HepG2 (cell line): ENCODE data around the gene PGS1. TPM values are rescaled to one million over a fixed set of nuclear protein-coding genes. Genes with fewer than 3 reads are reported as not detected.

Experiments
- ADNP ChIP-seq: sonication (generic); formaldehyde crosslinking; IDR thresholded peaks from 2 replicates; pipeline ENCODE4 v1.4.0; 2020; ENCODE audit warnings: missing genetic modification reagents
- AKAP8 ChIP-seq: sonication (generic); formaldehyde crosslinking; IDR thresholded peaks from 2 replicates; pipeline ENCODE4 v1.5.1; 2020; ENCODE audit warnings: mild to moderate bottlenecking, missing genetic modification reagents
- ATM ChIP-seq: fragments of 450-650 bp; IDR thresholded peaks from 2 replicates; pipeline ENCODE4 v1.7.1; 2017; ENCODE audit warnings: mild to moderate bottlenecking, borderline replicate concordance
- CBFB ChIP-seq: sonication (generic); formaldehyde crosslinking; IDR thresholded peaks from 2 replicates; pipeline ENCODE4 v1.4.0; 2020; ENCODE audit warnings: missing genetic modification reagents
- CBX1 ChIP-seq: IDR thresholded peaks from one replicate; pipeline ENCODE4 v1.6.1; 2016; ENCODE audit warnings: antibody characterized with exemption, low read depth
- CBX5 ChIP-seq: sonication (generic); formaldehyde crosslinking; IDR thresholded peaks from 2 replicates; pipeline ENCODE4 v1.4.0; 2020; ENCODE audit warnings: missing genetic modification reagents, borderline replicate concordance
- CEBPB ChIP-seq: IDR thresholded peaks from 2 replicates; pipeline ENCODE4 v1.6.1; 2011; ENCODE audit warnings: low read depth, low read length, improper control_type of control experiment, borderline replicate concordance
- ISL2 ChIP-seq: sonication (generic); formaldehyde crosslinking; IDR thresholded peaks from 2 replicates; pipeline ENCODE4 v1.5.0; 2020; ENCODE audit warnings: missing genetic modification reagents
- MTA3 ChIP-seq: sonication (generic); formaldehyde crosslinking; IDR thresholded peaks from 2 replicates; pipeline ENCODE4 v1.4.0; 2020; ENCODE audit warnings: missing genetic modification reagents
- RFX3 ChIP-seq: IDR thresholded peaks from 2 replicates; pipeline ENCODE4 v1.6.1; 2016; ENCODE audit warnings: missing biosample characterization, missing genetic modification reagents
- SATB2 ChIP-seq: sonication (generic); formaldehyde crosslinking; IDR thresholded peaks from 2 replicates; pipeline ENCODE4 v1.5.0; 2020; ENCODE audit warnings: missing genetic modification reagents
- SPEN ChIP-seq: sonication (generic); formaldehyde crosslinking; IDR thresholded peaks from 2 replicates; pipeline ENCODE4 v1.5.1; 2020; ENCODE audit warnings: low read depth, mild to moderate bottlenecking, missing genetic modification reagents
- SRF ChIP-seq: IDR thresholded peaks from 2 replicates; pipeline ENCODE4 v1.6.1; 2011; ENCODE audit warnings: mild to moderate bottlenecking, low read depth, low read length, moderate library complexity
- ZNF143 ChIP-seq: sonication (generic); formaldehyde crosslinking; IDR thresholded peaks from 2 replicates; pipeline ENCODE4 v1.4.0; 2020; ENCODE audit warnings: missing genetic modification reagents
- ZNF17 ChIP-seq: sonication (generic); formaldehyde crosslinking; IDR thresholded peaks from 2 replicates; pipeline ENCODE4 v1.5.0; 2020; ENCODE audit warnings: mild to moderate bottlenecking, missing genetic modification reagents
- ZNF205 ChIP-seq: IDR thresholded peaks from 2 replicates; pipeline ENCODE4 v1.6.1; 2018; ENCODE audit warnings: missing biosample characterization, missing genetic modification reagents
- ZNF543 ChIP-seq: sonication (generic); formaldehyde crosslinking; IDR thresholded peaks from 2 replicates; pipeline ENCODE4 v1.4.0; 2020; ENCODE audit warnings: mild to moderate bottlenecking, missing genetic modification reagents
- ZNF564 ChIP-seq: sonication (generic); formaldehyde crosslinking; IDR thresholded peaks from 2 replicates; pipeline ENCODE4 v1.8.1; 2023; ENCODE audit warnings: mild to moderate bottlenecking, missing genetic modification reagents
- ZNF713 ChIP-seq: sonication (generic); formaldehyde crosslinking; IDR thresholded peaks from 2 replicates; pipeline ENCODE4 v1.4.0; 2020; ENCODE audit warnings: mild to moderate bottlenecking, missing genetic modification reagents
- polyA plus RNA-seq, 8 experiments: library from polyadenylated mRNA; depleted of rRNA in 3 of 8; stranded (reverse) in 7 of 8; unstranded in 1 of 8; fragments of >200 nt; fragmentation: Illumina TruSeq in 4 of 8; extraction: Trizol in 4 of 8; gene quantifications; 2 replicates each; pipeline versions ENCODE4 v1.2.1 to v1.2.3, GENCODE V29; 2011 to 2016; ENCODE audit warnings: low read depth in 4 of 8, missing spikeins in 1 of 8, mixed read lengths in 1 of 8; ENCODE audit not compliant: insufficient read depth in 1 of 8
- total RNA-seq, 5 experiments: library from RNA; depleted of rRNA; stranded (reverse); fragments of >200 nt; fragmentation: Illumina TruSeq; extraction: Trizol; gene quantifications; 2 replicates each; pipeline ENCODE4 v1.2.3, GENCODE V29; 2016; ENCODE audit warnings: low read depth in 1 of 5
- TF ChIP-seq, protein P1 (sequence below): sonication (generic); formaldehyde crosslinking; IDR thresholded peaks from 2 replicates; pipeline ENCODE4 v1.4.0; 2020; ENCODE audit warnings: mild to moderate bottlenecking, low read depth, missing genetic modification reagents
- TF ChIP-seq, protein P2 (sequence below): sonication (generic); formaldehyde crosslinking; IDR thresholded peaks from 2 replicates; pipeline ENCODE4 v1.5.1; 2020; ENCODE audit warnings: missing genetic modification reagents, mild to moderate bottlenecking, borderline replicate concordance
- TF ChIP-seq, protein P3 (sequence below): sonication (generic); formaldehyde crosslinking; IDR thresholded peaks from 2 replicates; pipeline ENCODE4 v1.5.1; 2020; ENCODE audit warnings: missing genetic modification reagents, mild to moderate bottlenecking, borderline replicate concordance
- TF ChIP-seq, protein P4 (sequence below): sonication (generic); formaldehyde crosslinking; IDR thresholded peaks from 2 replicates; pipeline ENCODE4 v1.4.0; 2020; ENCODE audit warnings: missing genetic modification reagents
- TF ChIP-seq, protein P5 (sequence below): sonication (generic); formaldehyde crosslinking; IDR thresholded peaks from 2 replicates; pipeline ENCODE4 v1.4.0; 2020; ENCODE audit warnings: missing genetic modification reagents
- TF ChIP-seq, protein P6 (sequence below): sonication (generic); formaldehyde crosslinking; IDR thresholded peaks from 2 replicates; pipeline ENCODE4 v1.4.0; 2020; ENCODE audit warnings: missing genetic modification reagents

Gene PGS1
- total and polyA plus RNA-seq, 2 of the 13 experiments (the other 11 are each of a cell fraction or from before 2014, with no cell fraction given), result 25.9 to 31.5 TPM

DNA sequence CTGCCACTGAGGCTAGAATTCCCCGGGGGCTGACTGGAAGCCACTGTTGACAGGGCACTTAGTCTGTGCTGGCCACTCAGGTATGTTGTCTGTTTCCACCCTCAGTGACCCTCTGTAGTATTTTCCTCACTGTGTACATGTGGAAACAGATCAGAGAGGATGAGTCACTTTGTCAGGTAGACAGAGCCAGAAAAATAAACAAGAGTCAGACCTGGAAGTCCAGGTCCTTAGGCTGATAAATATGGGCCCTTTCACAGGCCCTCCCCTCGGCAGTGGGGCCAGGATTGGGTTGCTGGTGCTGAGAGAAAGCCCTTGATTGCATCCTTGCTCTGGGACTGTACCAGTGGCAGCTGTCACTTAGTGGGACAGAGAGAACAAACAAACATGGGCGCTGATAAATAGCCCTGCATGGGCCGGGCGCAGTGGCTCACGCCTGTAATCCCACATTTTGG lies 21.3 kb downstream of the PGS1 start (continued):
- TF ChIP-seq, protein P1, sequence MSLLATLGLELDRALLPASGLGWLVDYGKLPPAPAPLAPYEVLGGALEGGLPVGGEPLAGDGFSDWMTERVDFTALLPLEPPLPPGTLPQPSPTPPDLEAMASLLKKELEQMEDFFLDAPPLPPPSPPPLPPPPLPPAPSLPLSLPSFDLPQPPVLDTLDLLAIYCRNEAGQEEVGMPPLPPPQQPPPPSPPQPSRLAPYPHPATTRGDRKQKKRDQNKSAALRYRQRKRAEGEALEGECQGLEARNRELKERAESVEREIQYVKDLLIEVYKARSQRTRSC (CRISPR knock-in tag), result no peak
- TF ChIP-seq CBX5, result no peak; the same call in 1 of the 2 replicates
- 0 out of 2 replicates have a peak, but pooled peaks have one; percentile 62 for TF ChIP-seq SPEN
- no peak for TF ChIP-seq SRF
- no peak for TF ChIP-seq SATB2 (CRISPR knock-in tag)
- no peak for TF ChIP-seq CEBPB
- no peak for TF ChIP-seq ZNF713 (CRISPR knock-in tag)
- TF ChIP-seq ZNF543, result no peak
- TF ChIP-seq, protein P2, sequence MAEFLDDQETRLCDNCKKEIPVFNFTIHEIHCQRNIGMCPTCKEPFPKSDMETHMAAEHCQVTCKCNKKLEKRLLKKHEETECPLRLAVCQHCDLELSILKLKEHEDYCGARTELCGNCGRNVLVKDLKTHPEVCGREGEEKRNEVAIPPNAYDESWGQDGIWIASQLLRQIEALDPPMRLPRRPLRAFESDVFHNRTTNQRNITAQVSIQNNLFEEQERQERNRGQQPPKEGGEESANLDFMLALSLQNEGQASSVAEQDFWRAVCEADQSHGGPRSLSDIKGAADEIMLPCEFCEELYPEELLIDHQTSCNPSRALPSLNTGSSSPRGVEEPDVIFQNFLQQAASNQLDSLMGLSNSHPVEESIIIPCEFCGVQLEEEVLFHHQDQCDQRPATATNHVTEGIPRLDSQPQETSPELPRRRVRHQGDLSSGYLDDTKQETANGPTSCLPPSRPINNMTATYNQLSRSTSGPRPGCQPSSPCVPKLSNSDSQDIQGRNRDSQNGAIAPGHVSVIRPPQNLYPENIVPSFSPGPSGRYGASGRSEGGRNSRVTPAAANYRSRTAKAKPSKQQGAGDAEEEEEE (CRISPR knock-in tag), result no peak
- no peak for TF ChIP-seq RFX3 (CRISPR knock-in tag)
- TF ChIP-seq, protein P3, sequence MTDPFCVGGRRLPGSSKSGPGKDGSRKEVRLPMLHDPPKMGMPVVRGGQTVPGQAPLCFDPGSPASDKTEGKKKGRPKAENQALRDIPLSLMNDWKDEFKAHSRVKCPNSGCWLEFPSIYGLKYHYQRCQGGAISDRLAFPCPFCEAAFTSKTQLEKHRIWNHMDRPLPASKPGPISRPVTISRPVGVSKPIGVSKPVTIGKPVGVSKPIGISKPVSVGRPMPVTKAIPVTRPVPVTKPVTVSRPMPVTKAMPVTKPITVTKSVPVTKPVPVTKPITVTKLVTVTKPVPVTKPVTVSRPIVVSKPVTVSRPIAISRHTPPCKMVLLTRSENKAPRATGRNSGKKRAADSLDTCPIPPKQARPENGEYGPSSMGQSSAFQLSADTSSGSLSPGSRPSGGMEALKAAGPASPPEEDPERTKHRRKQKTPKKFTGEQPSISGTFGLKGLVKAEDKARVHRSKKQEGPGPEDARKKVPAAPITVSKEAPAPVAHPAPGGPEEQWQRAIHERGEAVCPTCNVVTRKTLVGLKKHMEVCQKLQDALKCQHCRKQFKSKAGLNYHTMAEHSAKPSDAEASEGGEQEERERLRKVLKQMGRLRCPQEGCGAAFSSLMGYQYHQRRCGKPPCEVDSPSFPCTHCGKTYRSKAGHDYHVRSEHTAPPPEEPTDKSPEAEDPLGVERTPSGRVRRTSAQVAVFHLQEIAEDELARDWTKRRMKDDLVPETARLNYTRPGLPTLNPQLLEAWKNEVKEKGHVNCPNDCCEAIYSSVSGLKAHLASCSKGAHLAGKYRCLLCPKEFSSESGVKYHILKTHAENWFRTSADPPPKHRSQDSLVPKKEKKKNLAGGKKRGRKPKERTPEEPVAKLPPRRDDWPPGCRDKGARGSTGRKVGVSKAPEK (CRISPR knock-in tag), result no peak
- TF ChIP-seq, protein P4, sequence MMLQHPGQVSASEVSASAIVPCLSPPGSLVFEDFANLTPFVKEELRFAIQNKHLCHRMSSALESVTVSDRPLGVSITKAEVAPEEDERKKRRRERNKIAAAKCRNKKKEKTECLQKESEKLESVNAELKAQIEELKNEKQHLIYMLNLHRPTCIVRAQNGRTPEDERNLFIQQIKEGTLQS (CRISPR knock-in tag), result peak; percentile 71
- no peak for TF ChIP-seq ADNP (CRISPR knock-in tag)
- TF ChIP-seq ZNF17, result no peak
- peak; percentile 67 for TF ChIP-seq ISL2 (CRISPR knock-in tag)
- no peak for TF ChIP-seq AKAP8 (CRISPR knock-in tag)
- TF ChIP-seq, protein P5, sequence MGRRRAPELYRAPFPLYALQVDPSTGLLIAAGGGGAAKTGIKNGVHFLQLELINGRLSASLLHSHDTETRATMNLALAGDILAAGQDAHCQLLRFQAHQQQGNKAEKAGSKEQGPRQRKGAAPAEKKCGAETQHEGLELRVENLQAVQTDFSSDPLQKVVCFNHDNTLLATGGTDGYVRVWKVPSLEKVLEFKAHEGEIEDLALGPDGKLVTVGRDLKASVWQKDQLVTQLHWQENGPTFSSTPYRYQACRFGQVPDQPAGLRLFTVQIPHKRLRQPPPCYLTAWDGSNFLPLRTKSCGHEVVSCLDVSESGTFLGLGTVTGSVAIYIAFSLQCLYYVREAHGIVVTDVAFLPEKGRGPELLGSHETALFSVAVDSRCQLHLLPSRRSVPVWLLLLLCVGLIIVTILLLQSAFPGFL (CRISPR knock-in tag), result no peak
- peak; percentile 22; the same call in 1 of the 2 replicates for TF ChIP-seq ZNF205 (CRISPR knock-in tag)
- TF ChIP-seq ZNF564 (CRISPR knock-in tag), result no peak
- no peak for TF ChIP-seq ZNF143 (CRISPR knock-in tag)
- TF ChIP-seq CBX1, result no peak
- no peak for TF ChIP-seq CBFB (CRISPR knock-in tag)
- TF ChIP-seq, protein P6, sequence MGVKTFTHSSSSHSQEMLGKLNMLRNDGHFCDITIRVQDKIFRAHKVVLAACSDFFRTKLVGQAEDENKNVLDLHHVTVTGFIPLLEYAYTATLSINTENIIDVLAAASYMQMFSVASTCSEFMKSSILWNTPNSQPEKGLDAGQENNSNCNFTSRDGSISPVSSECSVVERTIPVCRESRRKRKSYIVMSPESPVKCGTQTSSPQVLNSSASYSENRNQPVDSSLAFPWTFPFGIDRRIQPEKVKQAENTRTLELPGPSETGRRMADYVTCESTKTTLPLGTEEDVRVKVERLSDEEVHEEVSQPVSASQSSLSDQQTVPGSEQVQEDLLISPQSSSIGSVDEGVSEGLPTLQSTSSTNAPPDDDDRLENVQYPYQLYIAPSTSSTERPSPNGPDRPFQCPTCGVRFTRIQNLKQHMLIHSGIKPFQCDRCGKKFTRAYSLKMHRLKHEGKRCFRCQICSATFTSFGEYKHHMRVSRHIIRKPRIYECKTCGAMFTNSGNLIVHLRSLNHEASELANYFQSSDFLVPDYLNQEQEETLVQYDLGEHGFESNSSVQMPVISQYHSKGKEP (CRISPR knock-in tag), result no peak
- no peak for TF ChIP-seq MTA3 (CRISPR knock-in tag)
- no peak for TF ChIP-seq ATM
